Astrocyte of the spinal cord (primary cell): ENCODE measurements around the gene CRYGB.
"Not testable (repeated sequence)": the region's sequence is repeated elsewhere in the genome, so short reads cannot be mapped to it uniquely, and the experiment has no call there.

Source experiments
- DNase-seq: peaks from one replicate; pipeline ENCODE4 v3.0.0; 2011; ENCODE audit warnings: low read depth, low spot score
- H3K4me3 ChIP-seq: 2 replicates; pipeline ENCODE4 v1.5.1; 2011; ENCODE audit warnings: low read depth, mild to moderate bottlenecking, low read length, moderate library complexity
- CTCF ChIP-seq: IDR thresholded peaks from 2 replicates; pipeline ENCODE4 v1.5.1; 2012; ENCODE audit warnings: low read depth, mild to moderate bottlenecking, low read length, inconsistent platforms
- in situ Hi-C: cut with HindIII; loops from 2 replicates; pipeline ENCODE4 v1.10.0; 2017; ENCODE audit warnings: low sequenced_read_pairs

The CRYGB gene

DNA sequence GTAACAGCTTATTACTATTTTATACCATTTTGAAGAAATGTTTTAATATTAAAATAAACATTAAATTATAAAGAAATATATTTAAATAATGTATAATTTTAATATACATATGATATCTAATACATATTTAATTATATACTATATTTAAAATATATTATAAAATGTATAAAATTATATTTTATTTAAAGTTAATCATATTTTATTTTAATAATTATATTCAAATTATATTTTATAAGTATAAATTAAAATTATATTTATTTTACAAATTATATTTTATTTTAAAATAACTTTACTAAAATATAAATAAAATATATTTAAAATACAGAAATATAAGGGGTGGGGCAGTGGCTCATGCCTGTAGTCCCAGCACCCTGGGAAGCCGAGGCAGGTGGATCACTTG is 23.7 kb downstream of the CRYGB start:
- TF ChIP-seq CTCF: no peak

GRCh38 chr2:208118918-208119317 is 27.0 kb downstream of the CRYGB start:
- in situ Hi-C loops: no loop called here
- no peak for DNase-seq

More for the DNA sequence above, 23.7 kb downstream of the CRYGB start:
- H3K4me3 ChIP-seq: no peak overlapping the region
- in situ Hi-C loops: no loop called here
- no peak for DNase-seq

GRCh38 chr2:208117390-208117789 is 28.6 kb downstream of the CRYGB start:
- H3K4me3 ChIP-seq, in situ Hi-C loops: not testable (repeated sequence)

More at GRCh38 chr2:208118918-208119317, 27.0 kb downstream of the CRYGB start:
- no peak overlapping the region for H3K4me3 ChIP-seq
- TF ChIP-seq CTCF: no peak

GRCh38 chr2:208112969-208113368 is 33.0 kb downstream of the CRYGB start:
- no peak for DNase-seq
- TF ChIP-seq CTCF: no peak
- in situ Hi-C loops: no loop called here
- no peak overlapping the region for H3K4me3 ChIP-seq

More at GRCh38 chr2:208117390-208117789, 28.6 kb downstream of the CRYGB start:
- not testable (repeated sequence) for DNase-seq

GRCh38 chr2:208112273-208112745 is 33.6 kb downstream of the CRYGB start:
- in situ Hi-C loops, DNase-seq, H3K4me3 ChIP-seq: not testable (repeated sequence)

- no peak overlapping the region for H3K4me3 ChIP-seq
- DNase-seq: no peak
- in situ Hi-C loops: no loop called here
- TF ChIP-seq CTCF: no peak
Measured at GRCh38 chr2:208103616-208104015, 42.3 kb downstream of the CRYGB start.

GRCh38 chr2:208101716-208102631 is 44.0 kb downstream of the CRYGB start:
- peak; percentile 48 for DNase-seq
- H3K4me3 ChIP-seq: no peak overlapping the region
- in situ Hi-C loops: no loop called here
- TF ChIP-seq CTCF: peak; percentile 40
